Superior temporal gyrus (tissue), 1 donor: ENCODE results near the gene CTDSPL.

Experiments used
- DNase-seq: peaks from one replicate; pipeline ENCODE4 v3.0.0-alpha.2; 2016; ENCODE audit errors: extremely low spot score

The CTDSPL gene

DNA sequence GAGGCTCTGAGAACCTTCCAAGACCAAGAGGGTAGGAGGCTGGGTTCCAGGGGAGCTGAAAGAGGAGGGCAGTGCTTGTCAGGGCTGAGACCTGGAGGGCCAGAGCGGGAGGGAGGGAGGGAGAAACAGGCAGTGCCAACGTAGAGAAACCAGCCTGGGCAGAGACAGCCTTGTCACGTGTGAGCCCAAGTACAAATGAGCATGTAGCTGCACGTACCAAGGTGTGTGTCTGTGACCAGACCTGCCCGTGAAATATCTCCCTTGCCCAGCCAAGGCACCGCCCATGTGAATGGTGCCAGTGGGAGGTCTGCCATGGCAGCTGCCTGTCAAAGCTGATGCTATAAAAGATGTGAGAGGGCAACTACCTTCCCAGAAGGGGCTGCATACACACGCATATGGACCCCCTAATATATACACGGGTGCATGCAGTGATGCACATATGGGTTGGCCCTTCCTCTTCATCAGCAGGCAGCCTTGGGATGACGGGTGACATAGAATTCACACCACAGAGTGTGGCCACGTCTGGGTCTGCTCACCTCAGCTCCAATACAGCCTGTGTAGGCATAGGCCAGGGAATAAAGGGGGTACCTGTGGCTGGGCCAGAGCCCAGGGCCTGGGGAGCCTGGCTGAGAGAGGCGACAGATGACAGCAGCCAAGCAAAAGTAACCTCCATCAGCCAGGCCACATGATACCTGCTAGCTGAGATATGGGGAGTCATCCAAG lies 7.8 kb upstream of the CTDSPL start:
- DNase-seq: no peak

DNA sequence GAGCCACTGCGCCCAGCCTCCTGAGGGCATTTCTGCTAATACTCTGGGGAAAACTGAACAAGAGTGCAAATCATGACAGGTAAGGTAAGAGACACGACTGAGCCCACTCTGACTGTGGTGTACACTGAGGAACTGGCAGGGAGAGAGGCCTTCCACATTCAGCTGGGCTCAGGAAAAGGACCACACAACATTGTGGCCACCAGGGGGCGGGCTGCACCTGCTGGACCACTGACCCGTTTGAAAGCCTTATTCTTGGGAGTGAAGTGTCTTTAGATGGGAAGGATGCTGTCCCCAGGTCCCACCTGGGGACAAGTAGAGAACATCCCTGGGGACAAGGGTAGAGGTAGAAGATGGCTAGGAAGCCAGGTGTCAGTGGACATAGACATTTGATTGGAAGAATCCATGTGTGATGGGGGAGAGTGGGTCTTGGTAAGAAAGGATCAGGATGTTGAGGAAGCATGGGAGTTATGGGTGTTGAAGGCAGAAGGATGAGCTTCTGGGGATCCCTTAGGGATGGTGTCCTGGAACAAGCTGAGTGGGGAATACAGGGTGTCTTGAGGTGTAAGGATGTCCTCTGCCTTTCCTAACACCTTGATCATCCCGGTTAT lies 6.2 kb upstream of the CTDSPL start:
- peak; percentile 93 for DNase-seq

GRCh38 chr3:37856381-37856780 lies 5.3 kb upstream of the CTDSPL start:
- no peak for DNase-seq

- peak; percentile 21 for DNase-seq
Measured at GRCh38 chr3:37858742-37859141, 2.9 kb upstream of the CTDSPL start.

DNA sequence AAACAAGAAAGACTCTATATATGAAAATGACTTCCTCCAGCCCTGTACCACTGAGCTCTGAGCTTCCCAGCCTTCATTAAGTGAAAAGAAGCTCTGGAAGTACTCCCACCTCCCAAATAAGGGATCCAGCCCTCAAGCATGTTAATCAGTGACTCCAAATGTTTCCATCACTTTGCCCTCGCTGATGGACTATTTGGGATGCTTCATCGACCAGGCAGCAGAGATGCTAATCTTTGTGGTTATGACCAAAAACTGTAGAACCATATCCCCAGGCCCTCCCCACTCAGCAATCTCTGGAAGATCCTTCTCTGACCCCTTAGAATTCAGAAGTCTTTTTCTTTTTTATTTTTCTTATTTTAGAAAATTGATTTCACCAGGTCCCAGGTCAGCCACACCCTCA lies 2.3 kb upstream of the CTDSPL start:
- no peak for DNase-seq

GRCh38 chr3:37859908-37860199 lies 1.8 kb upstream of the CTDSPL start:
- no peak for DNase-seq

GRCh38 chr3:37862219-37862902 lies 681 bp downstream of the CTDSPL start:
- peak; percentile 47 for DNase-seq

- DNase-seq: peak; percentile 47
Measured at GRCh38 chr3:37862903-37863815, 1.5 kb downstream of the CTDSPL start.

- DNase-seq: peak; percentile 32
Measured at GRCh38 chr3:37863949-37864822, 2.5 kb downstream of the CTDSPL start.

DNA sequence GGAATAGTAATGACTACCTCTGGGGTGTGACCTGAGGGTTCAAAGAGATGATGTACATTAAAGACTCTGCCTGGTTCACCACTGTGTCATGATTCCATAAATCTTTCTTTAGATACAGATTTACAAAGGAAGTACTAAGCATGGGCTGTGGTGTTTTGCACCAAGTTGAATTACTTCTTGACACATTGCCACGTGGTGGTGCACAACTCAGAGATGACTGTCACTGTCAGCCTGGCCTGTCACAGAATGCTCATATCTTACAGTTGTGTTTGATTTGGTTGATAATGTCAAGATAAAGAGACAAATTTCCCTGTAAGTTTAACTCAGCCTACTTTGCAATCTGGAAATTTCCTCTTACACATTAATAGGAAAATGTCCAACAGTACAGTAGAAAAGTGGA lies 3.2 kb downstream of the CTDSPL start:
- DNase-seq: peak; percentile 30

- DNase-seq: no peak
Measured at GRCh38 chr3:37867144-37867543, 5.5 kb downstream of the CTDSPL start.

DNA sequence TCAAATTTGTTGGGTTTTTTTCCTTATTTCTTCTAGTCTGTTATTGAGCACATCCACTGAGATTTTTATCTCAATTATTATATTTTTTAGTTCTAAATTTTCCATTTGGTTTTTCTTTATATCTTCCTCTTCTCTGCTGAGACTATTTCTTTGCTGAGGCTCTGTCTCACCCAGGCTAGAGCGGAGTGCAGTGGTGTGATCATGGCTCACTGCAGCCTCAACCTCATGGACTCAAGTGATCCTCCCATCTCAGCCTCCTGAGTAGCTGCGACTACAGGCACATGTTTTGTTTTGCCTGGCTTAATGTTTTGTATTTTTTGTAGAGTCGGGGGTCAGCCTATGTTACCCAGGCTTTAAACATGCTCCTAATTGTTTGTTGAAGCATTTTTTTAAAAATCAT lies 10.2 kb downstream of the CTDSPL start:
- DNase-seq: no peak

DNA sequence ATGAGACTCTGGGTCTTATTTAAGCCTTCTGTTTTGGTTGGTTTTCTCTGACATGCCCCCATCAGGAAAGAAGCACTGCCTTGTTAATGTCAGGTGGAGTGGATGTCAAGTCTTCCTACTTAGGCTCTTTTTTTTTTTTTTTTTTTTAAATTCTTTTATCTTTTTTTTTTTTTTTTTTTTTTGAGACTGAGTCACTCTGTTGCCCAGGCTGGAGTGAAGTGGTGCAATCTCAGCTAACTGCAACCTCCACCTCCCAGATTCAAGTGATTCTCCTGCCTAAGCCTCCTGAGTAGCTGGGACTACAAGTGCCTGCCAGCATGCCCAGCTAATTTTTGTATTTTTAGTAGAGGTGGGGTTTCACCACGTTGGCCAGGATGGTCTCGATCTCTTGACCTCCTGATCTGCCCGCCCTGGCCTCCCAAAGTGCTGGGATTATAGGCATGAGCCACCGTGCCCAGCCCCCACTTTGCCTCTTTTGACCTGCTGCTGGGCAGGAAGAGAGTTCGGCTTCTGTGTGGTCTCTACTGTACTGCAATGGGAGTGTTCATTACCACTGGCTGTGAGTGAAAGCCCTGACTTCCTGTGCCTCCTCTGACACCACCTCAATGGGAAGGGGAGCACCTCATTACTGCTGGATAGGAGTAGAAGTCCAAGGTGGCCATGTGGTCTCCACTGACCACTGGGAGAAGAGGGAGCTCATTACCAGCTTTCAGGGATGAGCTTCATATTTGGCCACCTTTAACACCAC lies 10.9 kb downstream of the CTDSPL start:
- no peak for DNase-seq

DNA sequence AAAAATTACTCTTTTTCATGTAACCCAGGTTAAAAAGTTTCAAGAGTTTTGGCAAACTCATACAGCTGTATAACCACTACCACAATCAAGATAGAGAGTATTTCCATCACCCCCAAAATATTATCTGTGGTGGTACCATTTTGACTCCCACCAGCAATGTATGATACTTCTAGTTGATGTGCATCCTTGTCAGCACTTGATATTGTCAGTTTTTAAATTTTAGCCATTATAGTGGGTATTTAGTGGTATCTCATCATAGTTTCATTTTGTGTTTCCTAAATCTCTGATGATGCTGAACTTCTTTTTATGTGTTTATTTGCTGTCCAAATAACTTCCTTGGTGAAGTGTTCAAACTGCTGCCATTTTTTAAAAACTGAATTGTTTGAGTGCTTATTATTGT lies 14.6 kb downstream of the CTDSPL start:
- DNase-seq: no peak

- no peak for DNase-seq
Measured at GRCh38 chr3:37882711-37883110, 21.0 kb downstream of the CTDSPL start.

DNA sequence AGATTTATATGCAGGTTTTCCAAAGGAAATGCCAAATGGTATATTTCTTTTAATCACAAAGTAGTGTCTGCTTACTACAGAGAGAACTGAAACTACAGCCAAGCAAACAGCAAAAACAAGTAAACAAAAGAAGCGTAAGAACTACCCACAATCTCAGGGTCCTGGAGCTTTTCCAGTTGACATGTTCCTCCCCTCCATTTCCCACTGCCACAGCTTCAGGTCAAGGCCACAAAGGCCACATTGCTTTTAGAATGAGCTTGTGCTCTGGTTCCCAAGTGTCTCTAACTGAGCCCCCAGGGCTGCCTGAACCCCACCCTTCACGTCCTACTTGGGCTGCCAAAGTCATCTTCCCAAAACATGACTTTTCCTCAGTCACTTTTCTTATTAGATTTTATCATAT lies 24.1 kb downstream of the CTDSPL start:
- DNase-seq: no peak

DNA sequence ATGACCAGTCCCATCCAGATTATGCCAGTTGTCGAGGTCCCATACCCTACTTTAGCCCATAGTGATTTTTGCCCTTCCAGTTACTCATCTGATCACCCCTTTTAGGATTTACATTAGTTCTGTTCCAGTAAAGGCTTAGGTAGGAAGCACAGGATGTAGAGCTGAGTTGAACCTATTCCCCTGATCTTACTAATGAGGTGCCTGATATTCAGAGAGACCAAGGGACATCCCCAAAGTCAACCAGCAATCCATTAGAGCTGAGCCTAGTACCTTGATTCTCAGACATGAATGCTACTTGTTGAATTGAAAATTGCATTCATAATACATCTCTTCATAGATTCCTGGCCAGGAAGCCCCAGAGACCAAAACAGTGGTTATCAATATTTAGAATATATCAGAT lies 24.7 kb downstream of the CTDSPL start:
- no peak for DNase-seq

DNA sequence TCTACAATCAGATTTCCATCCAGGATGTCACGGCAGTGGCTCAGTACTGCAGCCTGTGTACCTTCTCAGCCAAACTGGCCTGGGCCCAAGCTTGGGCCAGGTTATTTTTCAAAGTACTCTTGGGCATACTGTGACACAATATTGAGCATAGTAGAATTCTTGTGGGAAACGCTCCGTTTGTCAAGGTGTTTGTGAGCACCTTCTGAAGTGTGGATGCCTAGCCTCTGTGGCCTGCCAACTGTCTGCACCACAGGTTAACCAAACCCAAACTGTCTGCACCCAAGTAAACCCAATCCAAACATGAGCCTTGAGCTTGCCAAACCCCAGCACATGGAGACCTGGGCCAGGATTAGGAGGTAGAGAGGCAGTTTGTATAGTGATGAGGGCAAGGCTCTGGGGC lies 25.4 kb downstream of the CTDSPL start:
- DNase-seq: no peak

GRCh38 chr3:37887824-37888223 lies 26.1 kb downstream of the CTDSPL start:
- no peak for DNase-seq

DNA sequence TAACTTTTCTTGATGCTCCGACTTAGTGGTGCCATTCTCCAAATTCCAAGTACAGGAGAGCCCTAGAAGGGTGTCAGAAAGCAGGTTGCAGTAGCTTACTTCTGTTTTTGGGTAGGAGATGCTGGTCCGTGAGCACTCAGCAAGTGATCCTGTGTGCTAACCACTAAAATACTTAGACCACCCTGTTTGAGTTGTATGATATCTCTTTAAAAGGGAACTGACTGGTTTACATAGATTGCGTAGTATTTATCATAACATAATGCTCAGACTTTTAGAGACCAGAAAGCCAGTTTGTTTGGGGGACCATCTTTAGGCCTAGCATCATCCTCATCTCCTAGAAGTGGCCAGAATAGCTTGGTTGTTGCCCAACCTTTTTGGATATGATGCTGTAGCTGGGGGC lies 26.7 kb downstream of the CTDSPL start:
- no peak for DNase-seq

DNA sequence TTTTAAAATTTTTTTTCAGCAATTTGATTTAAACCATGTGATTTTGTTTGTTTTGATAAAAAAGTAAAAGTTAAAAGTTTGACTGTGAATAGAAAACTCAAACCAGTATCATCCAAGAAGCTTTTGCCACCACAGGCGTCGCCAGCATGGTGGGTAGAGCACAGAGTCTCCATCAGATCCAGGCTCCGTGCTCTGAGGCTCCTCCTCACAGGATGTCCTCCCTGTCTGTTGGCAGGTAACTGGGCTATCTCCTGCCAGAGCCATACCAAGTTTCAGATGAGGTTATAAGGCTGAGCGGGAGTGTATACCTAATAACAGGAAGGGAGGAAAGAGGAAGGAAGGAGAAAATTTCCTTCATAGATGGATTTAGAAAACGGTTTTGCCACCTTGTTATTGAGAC lies 28.8 kb downstream of the CTDSPL start:
- DNase-seq: no peak
